HG03039 (cell line): ENCODE data around the gene GRB14.
"Not testable (repeated sequence)": the region's sequence is repeated elsewhere in the genome, so short reads cannot be mapped to it uniquely, and the experiment has no call there.

Experiments used
- ATAC-seq: cut with Tn5 transposase; IDR thresholded peaks from one replicate; pipeline ENCODE4 v1.9.1; 2021; ENCODE audit warnings: mild to moderate bottlenecking, moderate library complexity; ENCODE audit not compliant: unreplicated experiment

Gene GRB14

DNA sequence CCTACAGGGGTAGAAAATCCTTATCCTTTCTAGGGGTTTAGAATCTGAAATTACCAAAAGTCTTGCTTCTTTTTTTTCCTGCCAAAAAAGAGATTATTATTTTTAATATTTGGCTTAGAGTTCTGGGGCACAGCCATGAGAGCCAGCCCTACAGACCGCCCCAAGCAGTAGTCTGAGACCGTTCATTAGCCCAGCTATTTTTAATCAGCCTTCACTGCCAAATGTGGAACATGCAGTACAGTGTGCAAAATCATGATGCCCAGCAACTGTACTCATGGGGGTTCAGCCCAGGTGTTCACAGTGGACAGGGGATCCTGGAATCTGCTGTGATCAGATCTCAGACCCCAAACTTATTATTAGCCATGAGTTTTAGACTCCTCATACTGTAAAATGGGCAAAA is 60.4 kb downstream of the GRB14 start:
- ATAC-seq = no peak

DNA sequence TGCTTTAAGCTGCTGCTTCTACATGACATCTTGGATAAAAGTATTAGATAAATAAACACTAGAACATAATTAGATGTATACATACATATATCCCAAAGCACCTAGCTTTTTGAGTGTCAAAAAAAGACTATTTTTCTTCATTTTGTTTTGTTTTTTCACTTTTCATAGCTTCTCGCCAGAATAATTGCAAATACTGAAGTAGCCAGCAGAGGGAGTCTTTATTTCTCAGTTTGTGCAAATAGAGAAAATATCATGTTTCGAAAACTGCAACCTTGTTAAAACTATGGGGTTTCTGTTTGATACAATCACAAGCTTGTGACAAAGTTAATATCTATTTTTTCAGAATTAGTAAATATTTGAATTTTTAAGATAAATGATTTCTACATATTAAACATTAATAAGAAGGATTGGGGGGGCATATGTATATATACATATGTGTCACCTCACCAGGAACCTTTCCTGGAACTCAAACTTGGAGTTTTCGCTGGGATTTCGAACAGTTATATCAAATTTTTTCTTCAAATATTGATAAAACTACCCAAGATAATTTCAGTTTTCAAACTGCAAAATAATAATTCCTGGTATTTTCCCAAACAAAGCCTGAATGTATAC is 61.0 kb downstream of the GRB14 start:
- no peak for ATAC-seq

DNA sequence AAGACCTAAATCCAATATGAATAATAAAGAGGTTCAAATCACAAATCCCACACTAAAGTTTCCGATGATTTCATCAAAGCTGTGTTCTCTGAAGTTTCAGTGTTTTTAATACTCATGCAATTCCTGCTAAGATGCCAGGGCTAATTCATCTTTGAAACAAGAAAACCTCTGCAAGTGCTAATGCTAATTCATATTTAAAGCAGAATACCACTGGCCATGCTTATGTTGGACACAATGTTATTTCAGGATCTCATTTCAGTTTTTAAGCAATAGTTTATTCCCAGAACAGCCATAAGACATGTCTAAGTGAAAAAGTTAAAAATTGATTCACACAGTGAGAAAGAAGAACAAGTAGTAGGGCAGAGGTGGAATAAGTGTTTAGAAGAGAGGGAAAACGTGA is 62.8 kb downstream of the GRB14 start:
- no peak for ATAC-seq

DNA sequence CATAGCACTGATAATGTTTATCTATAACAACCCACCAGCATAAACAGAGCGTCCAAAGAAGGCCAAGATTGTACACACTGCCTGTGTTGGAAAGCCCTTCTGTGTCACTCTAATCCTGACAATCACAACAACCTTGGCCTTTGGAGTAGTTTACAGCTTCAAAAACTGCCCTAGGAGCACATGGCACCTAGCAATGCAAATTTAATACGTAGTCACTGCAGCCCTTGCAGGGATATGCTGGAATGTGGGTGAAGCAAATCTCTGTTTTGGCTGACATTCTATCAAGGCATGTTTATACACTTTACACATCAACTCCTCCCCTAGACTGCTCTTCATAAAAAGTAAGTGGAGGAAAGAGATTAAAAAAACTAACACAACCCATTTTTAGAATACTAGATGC is 66.8 kb downstream of the GRB14 start:
- ATAC-seq = no peak

DNA sequence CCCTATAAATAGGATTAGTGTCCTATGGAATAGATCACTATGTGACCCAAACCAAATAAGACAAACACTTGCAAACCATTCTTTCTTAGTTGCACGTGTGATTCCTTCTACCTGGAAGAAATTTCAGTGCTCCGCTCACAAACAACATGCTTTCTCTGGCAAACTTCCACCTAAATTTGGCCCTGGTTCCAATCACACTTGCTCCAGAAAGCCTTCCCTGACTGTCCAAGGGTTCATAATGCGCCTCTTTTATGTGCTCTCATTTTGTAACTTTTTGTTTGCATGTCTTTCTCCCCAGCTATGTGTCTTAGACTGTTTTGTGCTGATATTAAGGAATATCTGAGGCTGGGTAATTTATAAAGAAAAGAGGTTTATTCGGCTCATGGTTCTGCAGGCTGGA is 69.8 kb downstream of the GRB14 start:
- no peak for ATAC-seq

DNA sequence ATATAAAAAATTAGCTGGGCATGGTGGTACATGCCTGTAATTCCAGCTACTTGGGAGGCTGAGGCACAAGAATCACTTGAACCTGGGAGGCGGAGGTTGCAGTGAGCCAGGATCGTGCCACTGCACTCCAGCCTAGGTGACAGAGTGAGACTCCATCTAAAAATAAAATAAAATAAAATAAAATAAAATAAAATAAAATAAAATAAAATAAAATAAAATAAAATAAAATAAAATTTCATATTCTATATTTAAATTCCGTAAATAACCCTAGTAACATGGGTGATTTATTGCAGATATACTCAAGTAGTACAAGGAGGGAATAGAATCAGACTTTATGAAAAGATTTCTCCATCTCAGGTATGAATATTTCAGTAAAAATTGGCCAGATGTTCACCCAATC is 71.6 kb downstream of the GRB14 start:
- ATAC-seq = not testable (repeated sequence)

DNA sequence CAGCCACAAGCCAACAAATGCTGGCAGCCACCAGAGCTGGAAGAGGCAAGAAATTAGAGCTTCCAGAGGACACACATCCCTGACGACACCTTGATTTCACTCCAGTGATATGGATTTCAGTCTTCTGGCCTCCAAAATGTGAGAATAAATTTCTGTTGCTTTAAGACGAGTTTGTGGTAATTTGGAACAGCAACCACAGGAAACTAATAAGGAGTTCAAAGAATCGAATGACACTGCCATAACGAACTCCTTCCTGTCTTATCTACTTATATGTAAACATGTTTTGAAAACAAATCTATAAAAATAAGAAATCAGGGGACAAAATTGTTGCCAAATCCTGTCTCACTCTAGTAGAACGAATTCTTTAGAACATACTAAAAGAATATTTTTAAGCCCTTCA is 75.8 kb downstream of the GRB14 start:
- ATAC-seq = no peak

DNA sequence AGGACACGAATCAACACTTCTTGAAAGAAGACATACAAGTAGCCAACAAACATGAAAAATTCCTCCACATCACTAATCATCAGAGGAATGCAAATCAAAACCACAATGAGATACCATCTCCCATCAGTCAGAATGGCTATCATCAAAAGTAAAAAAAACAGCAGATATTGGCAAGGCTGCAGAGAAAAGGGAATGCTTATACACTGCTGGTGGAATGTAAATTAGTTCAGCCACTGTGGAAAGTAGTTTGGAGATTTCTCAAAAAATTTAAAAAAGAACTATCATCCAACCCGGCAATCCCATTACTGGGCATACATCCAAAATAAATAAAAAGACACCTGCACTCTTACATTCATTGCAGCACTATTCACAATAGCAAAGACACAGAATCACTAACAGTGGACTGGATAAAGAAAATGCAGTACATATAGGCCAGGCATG is 78.7 kb downstream of the GRB14 start:
- ATAC-seq = no peak

DNA sequence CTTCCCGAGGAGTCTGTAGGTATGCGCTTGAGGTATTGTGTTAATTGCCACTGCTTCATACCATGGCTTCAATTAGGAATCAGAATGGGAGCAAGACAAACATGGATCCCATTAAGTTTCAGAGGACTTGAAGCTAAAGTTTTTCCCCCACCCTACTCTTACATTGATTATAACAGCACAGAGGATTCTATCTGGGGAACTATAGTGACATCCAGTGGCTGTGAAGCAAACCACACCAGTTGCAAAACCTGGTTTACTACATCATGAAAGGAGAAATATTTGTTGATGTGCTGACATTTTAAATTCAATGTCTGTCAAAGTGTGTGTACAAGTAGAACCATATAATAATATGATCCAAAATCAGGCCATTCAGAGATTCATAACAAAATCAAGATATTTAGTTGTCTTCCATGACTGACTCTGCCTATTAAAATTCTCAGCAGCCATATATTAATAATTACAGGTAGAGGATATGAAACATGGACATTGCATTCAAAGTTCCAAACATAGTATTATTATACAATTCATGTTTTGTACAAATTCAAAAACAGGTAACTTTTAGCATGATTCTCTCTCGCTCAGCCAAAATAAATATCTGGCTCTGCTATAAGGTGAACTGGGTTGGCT is 82.9 kb downstream of the GRB14 start:
- no peak for ATAC-seq

DNA sequence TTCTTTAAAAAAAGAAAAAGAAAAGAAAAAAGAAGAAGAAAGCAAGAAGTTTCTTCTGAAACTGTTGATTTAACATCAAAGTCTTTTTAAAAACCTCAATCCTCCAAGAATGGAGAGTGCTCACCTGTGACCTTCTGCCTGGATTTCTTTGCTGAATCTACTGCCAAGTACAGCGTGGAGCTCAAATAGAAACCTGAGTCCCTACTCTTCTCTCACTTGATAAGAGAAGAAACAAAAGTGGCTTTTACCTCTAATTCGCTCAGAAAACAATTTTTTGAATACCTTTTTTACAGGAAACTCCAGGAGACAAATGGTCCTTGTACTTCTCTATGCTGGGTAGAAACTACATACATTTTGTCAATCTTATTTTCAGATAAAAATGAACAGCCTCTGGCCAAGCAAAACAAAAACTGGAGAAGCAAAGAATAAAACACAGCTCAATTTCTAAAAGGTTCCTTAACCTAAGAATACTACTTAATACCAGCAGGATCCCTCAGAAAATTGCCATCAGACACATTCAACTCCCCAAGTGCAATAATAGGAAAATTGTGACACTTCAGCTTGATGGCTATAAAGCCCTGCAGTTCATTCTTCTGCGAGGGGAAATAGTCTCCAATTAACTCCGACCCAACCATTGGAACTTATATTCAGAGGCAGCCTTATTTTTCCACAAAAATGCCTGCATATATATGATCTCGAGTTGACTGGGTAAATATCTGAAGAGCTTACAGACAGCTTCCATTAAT is 85.8 kb downstream of the GRB14 start:
- ATAC-seq = no peak

DNA sequence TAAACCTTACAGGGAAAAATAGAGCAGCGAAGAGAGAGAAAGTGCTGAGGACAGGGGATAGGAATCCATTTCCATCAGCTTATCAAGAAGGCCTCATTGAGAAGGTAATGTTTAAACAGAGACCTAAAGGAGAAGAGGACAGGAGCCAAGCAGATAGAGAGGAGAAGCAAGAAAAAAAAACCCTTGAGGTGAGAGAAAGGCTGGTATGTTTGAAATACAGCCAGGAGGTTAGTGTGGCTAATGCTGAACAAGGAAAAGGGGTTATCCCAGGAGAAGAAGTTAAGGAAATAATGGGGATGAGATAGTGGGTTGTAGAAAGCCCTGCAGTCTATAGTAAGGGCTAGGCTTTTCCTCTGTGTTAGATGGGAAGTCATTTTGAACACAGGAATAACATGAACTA is 90.8 kb downstream of the GRB14 start:
- no peak for ATAC-seq

DNA sequence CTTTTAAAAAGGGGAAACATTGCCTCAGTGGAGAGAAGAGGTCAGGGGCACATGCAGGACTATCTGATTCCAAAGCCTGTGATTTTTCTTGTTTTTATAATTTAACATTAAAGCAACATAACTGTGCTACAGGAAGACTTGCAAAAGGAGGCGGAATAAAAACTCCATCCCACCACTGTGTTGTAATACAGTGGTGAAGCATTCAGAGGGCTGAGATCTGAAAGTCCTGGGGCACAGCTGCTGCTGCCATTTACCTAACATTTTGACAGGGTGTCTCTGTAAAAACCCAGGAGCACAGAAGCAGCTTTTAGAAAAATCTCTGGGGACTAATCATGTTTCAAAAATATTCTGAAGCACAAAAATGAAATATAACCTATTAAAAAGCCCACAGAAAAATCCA is 97.6 kb downstream of the GRB14 start:
- no peak for ATAC-seq

DNA sequence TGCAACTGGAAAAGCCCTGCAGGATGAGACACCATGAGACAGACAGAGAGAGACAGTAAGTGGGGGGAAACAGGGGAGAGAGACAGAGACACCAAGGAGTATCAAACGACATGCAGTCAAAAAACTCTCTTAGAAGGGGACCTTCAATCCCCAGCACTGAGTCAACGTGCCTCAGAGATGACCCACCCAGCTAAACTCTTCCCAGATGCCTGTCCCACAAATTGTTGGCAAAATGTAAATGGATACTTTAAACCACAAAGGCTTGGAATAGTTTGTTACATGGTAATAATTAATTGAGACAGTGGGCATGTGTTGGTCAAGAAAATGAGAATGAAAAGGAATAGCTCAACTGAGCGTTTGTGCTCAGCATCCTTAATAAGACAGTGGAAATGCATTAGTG is 98.3 kb downstream of the GRB14 start:
- no peak for ATAC-seq

DNA sequence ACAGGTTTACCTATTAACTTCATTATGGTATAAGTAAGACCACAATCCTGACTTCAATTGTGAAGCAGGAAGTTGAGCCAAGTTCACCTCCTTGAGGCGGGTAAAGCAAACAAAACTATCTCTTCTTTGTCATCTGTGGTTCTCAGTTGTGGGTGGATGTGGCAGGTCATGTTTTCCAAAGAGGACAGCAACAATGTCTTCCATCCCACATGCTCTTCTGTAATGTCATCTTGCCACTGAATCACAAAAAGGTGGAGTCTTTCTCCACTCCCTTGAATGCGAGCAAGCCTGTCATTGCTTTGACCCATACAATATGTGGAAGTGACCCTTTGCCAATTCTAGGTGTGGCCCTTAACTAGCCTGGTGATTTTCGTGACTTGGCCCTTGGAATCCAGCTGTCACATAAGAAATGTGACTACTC is 98.7 kb downstream of the GRB14 start:
- ATAC-seq = no peak

DNA sequence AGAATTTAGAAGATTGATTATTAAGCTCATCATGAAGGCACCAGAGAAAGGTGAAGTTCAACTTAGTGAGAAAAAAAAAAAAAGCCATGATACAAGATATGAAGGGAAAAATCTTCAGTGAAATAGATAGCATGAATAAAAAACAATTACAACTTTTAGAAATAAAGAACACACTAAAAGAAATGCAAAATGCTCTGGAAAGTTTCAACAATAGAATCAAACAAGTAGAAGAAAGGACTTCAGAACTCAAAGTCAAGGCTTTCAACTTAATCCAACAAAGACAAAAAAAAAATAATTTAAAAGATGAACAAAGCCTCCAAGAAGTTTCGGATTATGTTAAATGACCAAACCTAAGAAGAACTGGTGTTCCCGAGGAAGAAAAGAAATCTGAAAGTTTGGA is 105.5 kb downstream of the GRB14 start:
- ATAC-seq = no peak

DNA sequence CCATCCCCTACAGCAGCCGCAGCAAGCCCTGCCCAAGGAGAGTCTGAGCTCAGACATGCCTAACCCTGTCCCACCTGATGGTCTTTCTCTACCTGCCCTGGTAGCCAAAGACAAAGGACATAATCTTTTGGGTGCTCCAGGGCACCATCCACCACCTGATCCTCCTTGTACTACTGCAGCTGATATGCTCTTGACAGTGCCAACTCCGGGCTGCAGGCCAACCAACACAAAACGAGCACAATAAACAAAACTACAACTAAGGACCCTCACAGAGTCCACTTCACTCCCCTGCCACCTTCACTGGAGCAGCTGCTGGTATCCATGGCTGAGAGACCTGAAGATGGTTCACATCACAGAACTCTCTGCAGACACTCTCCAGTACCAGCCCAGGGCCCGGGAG is 106.3 kb downstream of the GRB14 start:
- ATAC-seq = no peak

DNA sequence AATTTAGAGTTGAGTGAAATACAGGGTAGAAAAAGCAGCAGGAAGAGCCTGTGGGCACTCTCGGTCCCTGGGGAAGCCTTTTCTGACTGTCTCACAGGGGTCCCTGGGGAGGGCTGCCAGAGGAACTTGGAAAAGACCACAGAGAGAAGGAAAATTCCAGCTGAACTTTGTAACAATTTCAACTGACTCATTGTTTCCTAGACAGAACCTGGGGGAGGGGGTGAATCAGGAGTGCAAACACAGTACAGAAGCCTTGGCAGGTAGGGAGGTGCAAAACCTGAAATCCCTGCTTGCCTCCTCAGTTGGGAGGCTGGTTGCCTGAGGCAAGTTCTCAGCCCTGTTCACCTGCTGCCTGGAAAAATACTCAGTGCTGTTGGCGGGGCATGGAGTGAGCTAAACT is 106.8 kb downstream of the GRB14 start:
- no peak for ATAC-seq

DNA sequence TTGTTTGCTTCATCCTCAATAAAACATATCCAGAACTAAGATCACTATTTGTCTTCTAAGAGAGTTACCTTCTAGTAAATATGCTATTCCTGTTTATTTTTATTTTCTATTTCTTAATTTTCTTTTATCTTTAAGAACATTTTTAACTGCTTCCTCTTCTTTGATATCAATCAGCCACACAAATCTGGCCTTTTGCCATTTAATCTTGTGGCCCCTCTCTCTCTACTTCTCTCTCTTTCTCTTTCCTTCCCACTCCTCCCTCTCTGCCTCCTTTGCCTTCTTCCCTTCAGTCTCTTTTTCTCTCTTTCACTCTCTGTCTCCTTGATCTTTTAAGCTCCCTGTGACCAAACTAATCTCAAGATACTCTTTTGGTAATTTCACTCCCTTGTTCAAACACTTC is 108.4 kb downstream of the GRB14 start:
- ATAC-seq = no peak

DNA sequence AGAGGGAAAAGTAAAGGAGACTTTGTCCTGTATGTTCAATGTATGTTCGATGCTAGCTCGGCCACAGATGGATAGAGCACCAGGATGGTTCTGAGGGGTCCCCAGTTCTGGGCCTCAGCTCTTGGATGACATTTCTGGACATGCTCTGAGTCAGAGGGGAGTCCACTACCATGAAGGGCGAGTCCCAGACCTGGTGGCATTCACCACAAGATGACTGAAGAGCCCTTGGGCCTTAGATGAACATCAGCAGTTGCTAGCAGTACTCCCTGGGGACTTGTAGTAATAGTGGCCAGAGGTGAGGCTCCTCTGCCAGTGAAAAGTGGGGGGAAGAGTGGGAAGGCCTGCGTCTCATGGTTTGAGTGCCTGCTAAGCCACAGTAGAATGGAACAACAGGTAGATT is 109.5 kb downstream of the GRB14 start:
- no peak for ATAC-seq

DNA sequence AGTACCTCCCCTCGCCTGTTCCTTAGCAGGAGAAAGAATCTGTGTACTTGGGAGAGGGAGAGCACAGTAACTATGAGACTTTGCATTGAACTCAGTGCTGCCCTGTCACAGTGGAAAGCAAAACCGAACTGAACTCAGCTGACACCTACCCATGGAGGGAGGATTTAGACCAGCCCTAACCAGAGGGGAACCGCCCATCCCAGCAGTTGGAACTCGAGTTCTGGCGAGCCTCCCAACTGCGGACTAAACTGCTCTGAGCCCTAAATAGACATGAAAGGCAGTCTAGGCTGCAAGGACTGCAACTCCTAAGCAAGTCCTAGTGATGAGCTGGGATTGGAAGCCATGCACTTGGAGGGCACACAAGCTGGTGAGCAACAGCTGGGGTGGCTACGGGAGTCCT is 110.4 kb downstream of the GRB14 start:
- ATAC-seq = no peak

DNA sequence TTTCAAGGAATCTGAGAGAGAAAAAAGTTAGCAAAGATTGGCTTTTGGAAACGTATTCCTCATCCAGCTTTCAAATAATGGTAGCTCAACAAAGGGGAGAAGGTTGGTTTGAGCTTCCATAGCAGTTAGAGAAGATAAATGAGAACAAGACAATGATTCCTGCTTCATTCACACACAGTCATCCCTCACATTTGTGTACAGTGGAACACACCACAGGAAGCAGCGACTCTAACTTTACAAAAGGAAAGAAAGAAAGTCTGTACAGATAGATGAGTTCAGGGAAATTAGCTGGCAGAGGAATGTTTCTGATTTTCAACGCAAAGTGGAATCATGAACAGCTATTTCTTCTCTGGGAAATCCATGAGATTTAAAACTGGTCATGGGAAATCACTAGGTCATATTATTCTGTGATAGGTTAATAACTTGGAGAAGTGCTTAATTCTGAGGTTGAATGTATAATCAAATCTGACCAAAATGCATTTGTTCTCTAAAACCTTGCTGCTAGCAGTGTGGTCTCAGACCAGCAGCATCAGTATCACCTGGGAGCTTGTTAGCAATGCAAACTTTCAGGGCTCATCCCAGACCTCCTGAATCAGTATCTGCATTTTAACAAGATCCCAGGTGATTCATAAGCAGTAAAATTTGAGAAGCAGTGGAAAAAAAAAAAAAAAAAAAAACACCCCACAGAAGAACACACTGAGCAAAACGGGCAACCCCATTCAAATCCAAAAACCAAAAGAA is 112.0 kb downstream of the GRB14 start:
- ATAC-seq = no peak

DNA sequence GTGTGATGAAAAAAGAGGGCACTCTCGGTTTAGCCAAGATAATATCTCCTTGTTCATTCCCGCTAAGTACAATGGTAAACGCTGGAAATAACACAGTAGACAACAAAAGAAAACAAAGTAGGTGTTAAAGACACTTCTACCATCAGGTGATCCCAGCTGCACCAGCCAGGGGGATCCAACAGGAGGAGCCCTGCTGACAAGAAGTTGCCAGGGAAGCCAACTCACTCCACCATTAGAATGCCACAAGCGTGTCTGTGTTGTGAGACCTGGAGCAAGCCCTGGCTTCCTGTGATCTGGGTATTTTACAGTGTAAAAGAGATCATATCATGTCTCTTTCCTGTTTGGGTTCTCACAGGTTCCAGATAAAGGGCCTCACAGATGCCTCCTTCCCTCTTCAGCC is 117.0 kb downstream of the GRB14 start:
- ATAC-seq = no peak
